HG03039 (cell line): ENCODE results near the gene CNOT8.
"Not testable (repeated sequence)": the region's sequence is repeated elsewhere in the genome, so short reads cannot be mapped to it uniquely, and the experiment has no call there.

ENCODE experiments used
- ATAC-seq: cut with Tn5 transposase; IDR thresholded peaks from one replicate; pipeline ENCODE4 v1.9.1; 2021; ENCODE audit warnings: mild to moderate bottlenecking, moderate library complexity; ENCODE audit not compliant: unreplicated experiment

CNOT8 gene

DNA sequence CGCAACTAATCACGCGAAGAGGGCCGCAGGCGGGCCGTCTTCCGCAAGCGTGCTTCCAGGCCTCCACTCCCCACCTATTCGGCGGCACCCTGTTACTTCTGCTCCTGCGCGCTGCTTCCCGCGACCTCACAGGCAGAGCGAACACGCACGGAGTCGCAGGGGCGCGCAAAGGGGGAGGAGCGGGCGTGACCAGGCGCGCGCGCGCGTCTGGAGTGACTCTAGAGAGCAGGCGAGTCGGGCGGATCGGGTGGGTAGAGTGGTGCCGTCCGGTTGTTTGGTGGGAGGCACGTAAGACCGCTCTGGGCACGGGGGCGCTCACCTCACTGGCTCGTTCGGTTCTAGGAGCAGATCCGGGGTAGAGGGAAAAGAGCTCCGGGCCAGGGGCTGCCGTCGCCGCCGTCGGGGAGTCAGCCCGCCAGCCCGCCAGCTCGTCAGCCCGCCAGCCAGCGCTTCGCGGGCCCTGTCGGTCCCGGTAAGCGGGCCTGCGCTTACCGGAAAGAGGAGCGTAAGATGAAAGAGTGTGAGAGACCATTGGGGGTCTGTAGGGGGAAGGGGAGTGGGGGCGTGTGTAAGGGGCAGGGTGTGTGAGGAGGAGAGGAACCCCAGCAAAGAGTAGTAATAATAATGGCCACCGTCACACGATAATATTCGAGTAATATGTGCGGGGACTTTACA, at the start of gene CNOT8:
Gene CNOT8 (plus strand): TSS at position 331 of the 675 bp plus-strand sequence. CDS start 4,652 bp downstream, outside the sequence.
- ATAC-seq: peak; percentile 83

- no peak for ATAC-seq
These were observed 47.2 kb upstream of the CNOT8 start for GRCh38 chr5:154811239-154811638.

DNA sequence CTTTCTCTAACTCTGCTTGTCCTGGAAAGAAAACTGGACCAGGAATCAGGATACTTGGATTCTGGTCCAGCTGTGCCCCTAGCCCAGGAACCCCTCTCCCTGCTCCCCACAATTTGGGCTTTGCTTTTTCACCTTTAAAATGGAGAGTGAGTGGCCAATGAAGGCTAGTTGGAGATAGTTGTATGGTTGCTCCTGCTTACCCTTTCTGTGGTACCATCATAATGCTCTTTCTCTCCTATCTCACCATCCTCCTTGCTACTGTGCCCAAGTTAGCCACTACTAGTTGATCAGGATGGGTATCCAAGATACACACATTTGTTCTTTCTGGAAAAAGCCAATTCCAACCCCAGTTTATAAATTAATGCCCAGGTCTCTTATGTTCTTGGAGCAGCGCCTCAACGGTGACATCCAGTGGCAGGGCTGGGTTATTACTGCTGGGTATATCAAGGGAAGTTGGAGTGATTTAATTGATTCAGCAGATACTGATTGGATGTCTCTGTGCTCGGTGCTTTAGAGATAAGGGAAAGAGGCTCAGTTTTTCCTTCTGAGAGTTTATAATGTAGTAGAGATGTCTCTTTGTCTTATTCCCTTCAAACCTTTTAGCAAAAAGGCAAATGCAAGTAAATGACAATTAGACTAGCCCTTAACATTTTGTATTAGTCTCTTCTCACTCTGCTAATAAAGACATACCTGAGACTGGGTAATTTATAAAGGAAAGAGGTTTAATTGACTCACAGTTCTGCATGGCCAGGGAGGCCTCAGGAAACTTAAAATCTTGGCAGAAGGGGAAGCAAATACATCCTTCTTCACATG, 46.6 kb upstream of the CNOT8 start:
- peak; percentile 48 for ATAC-seq

DNA sequence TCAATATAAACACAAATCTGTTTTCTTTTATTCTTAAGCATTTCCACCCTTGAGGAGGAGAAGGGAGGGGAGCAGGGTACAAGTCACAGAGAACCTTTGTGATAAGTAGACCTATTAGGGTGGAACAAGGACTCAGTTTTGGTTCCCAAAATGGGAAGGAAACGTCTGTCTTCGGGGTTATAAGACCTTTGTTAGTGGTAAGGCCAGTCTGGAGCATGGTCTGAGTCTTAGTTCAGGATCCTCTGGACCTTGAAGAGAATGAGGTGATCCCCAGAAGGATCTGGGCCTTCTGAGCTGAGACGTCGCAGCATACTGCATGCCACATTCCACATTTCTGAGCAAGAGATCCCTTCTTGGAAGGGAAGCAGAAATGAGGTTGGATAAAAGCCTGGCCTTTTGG, 45.3 kb upstream of the CNOT8 start:
- ATAC-seq: no peak

DNA sequence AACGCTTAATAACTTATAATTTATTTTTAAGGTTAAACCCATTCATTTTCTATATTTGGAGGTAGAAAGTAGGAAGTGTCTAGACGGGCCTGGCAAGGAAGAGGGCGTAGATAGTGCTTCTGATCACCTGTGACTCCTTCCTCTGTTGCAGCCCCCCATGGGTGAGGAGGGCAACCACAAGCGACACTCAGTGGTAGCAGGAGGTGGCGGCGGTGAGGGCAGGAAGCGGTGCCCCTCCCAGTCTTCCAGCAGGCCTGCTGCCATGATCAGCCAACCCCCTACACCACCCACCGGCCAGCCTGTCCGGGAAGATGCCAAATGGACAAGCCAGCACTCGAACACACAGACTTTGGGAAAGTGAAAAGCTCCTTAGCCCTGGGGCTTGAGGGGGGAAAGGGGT, 44.7 kb upstream of the CNOT8 start:
- no peak for ATAC-seq

DNA sequence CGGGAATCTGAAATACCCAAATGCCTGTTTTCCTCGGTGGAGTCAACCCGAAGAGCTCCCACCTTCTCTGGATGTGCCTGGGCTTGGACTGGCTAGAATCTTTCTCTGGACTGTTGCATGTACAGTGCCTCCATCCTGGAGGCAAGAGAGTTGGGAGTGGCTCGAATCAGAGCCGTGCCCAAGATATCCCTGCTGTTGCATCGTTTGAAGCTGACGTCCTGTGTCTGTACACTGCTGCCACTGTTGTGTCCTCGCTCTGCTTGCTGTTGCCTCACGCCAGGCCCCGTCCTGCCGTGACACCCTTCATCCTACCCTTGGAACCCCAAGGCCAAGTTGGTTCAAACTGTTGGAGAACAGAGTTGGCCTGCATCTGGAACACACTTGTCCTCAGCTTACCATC, 43.4 kb upstream of the CNOT8 start:
- no peak for ATAC-seq

DNA sequence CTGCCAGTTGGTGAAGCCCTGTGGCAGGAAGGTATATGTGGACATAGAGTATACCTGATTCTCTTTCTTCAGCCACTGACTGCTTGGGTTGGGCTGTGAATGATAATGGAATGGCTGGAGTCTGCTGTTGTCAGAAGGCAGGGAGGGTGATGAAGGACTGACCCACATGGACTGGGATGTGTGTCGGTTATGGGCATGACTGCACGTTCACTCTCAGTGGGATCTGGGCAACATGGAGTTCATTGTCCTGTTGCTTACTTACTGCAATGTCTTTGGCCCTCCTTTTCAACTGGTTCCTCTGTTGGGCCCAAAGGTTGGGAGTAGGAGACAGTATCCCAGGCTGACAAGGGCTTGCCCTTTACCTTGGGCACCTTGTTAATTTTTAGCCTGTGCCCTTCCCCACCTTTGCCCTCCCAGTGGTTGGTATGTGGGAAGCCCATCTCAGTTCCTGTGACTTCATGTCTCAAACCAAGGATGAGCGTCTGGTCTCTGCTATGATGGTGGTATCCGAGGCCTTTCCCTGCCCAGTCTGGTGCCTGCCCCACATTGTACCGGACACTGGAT, 42.7 kb upstream of the CNOT8 start:
- no peak for ATAC-seq

DNA sequence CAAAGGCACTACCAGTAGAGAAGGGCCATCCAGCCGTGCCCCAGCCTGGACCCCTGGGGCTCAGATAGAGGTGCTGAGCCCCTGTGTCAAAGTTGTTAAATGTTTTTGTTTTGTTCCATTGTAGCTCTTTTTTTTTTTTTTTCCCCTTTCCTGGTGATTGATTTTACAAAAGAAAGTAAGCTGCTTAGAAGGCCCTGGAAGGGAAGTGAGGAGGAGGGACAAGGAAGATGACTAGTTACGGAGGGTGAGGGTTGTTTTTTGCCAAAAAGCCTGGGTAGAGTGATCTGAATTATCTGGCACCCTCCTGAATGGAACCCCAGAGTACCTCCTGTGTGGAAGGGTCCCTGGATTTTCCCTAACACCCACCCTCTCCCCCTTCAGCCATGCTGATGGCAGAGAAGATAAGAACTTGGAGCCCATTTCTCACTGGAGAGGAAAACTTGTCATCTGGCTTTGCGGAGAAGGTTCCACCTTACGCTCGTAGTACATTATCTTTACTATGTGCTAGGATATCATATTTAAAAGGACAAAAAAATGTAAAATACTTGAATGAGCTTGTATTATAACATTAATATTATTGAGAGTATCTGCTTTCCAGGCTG, 41.4 kb upstream of the CNOT8 start:
- no peak for ATAC-seq

DNA sequence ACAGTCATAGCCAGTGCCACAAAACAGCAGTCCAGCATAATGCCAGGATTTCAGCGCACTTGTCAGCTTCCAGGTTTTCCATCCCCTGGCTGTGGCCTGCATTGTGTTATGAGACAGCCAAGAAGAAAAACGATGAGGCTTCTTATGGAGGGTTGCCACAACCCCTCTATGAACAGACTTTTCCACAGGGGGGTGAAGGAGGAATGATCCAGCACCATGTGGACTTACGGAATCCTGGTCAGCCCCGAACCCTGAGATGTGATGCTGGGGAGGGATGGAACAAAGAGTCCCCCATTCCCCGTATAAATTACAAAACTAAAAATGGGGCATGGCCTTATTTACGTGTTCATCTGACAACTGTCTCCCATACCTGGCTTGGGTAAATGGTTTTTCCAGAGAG, 40.6 kb upstream of the CNOT8 start:
- ATAC-seq: no peak

DNA sequence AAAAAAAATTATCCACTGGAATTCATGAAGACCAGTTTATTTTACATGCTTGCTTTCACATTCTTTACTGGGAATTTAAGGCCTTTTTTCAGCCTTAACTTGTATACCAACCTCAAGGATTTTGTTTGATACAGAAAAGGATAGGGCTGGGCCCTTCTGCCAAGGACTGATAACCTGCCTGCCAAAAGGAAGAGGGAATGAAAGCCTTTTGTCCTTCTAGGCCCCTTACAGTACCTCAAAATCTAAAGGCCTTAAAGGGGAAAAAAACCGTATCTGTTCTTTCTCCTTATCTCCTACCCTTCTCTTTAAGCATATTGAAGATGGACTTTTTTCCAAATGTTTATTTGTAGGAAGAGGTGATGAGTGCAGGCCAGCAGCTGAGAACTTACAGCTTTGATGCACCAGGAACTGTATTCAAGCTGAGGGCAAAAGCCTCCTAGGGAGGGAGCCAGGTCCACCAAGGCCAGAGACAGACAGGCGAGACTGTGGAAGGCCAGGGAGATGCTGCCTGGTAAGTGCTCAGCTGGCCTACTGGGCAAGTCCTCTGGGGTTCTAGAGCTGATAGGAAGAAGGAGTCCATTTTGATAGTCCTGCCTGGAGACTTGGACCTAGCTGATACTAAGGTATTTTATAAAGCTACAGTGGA, 39.8 kb upstream of the CNOT8 start:
- no peak for ATAC-seq

DNA sequence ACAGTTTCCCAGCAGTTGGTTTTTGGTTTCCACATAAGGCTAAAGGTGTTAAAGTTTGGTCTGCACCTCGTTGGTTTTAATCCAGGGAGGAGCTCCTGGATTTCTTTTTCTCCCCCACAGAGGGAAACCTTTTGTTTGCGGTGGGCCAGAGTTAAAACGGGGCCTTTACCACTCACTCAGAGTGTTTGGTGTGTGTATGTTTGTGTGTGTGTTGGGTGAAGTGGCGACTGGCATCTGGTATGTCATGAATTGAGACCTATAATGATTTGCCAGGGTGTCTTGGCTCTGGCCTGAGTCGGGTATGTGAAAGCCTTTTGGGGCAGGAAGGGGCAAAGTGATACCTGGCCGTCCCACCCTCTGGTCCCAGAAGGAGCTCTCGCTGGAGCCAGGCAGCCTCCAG, 38.9 kb upstream of the CNOT8 start:
- ATAC-seq: no peak

DNA sequence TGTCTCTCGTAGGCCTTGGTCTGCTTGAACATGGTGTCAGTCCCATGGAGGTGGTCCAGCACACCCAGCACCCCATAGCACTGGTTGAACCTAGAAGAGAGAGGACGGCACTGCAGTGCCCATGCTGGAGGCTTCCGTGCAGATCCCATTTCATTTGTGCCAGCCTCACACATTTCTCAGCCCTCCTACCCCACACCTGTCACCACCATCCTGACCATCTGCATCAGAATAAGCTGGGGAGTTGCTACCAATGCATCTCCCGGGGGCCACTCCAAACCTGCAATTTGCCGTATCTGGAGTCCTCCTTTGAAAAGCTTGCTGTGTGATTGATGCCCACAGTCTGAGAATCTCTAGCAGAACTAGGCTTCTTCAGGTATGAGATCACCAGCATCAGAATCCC, 38.0 kb upstream of the CNOT8 start:
- no peak for ATAC-seq

- not testable (repeated sequence) for ATAC-seq
These were observed 35.5 kb upstream of the CNOT8 start for GRCh38 chr5:154822896-154823295.

DNA sequence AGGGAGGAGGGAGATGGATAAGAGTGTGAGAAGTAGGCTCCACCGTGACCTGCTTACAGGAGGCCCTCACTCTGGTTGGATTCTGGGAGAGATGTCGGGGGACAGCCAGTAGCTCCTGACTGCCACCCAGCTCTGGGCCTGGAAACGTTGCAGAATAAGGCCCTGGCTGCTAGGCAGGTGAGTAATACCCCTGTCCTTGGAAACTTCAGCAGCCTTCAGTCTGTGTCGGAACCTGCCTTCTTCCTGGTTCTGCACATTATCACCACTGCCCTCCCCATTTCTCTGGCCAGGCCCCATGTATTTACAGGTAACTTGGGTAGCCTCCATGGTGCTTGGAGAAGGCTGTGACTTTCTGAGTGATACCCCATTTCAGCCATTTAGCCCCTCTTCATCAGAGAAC, 34.8 kb upstream of the CNOT8 start:
- ATAC-seq: no peak

DNA sequence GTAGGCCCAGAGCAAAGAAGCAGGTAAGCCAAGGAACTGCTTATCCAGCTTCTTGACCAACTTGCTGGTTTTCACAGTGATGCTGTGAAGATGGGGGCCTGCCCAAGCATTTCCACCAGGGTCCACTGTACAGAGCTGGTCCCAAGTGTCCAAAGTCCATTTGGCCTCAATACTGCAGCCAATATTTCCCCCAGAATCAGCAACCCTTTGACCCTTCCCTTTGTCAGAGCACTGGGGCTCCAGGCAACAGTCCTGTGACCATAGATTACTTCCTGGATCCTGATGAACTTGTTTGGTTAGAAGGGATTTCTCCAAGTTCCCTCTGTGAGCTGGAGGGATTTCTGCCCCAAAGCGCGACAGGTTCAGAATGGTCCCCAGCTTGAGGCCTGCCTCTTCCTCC, 34.4 kb upstream of the CNOT8 start:
- ATAC-seq: no peak

- ATAC-seq: no peak
These were observed 29.2 kb upstream of the CNOT8 start for GRCh38 chr5:154829181-154829588.

- ATAC-seq: no peak
These were observed 28.7 kb upstream of the CNOT8 start for GRCh38 chr5:154829589-154830218.

- no peak for ATAC-seq
These were observed 28.2 kb upstream of the CNOT8 start for GRCh38 chr5:154830219-154830595.

- no peak for ATAC-seq
These were observed 27.8 kb upstream of the CNOT8 start for GRCh38 chr5:154830596-154830995.

DNA sequence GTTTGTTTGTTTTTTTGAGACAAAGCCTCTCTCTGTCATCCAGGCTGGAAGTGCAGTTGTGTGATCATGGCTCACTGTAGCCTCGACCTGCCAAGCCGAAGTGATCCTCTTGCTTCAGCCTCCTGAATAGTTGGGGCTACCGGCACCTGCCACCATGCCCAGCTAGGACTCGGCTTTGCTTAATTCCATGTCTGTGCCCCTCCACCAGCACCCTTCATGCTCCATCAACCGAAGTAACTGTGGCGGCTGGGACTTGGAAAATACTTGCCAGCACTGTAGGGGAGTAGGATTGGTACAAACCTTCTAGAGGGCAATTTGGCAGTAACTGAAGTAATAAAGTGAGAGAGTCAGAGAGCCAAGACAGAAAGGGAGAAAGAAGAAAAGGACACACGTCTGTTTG, 27.0 kb upstream of the CNOT8 start:
- ATAC-seq: no peak

DNA sequence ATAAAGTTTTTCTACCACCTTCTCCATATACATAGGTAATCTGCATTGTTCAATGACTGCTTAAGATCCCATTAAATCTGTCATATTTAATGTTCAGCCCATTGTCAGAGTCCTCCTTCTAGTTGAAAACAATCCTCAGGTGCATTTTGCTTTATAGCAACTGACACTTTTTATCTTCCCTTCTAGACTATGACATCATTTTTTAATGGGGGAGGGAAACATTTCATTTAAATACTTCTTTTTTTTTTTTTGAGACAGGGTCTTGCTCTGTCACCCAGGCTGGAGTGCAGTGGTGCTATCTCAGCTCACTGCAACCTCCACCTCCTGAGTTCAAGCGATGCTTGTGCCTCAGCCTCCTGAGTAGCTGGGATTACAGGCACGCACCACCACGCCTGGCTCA, 25.6 kb upstream of the CNOT8 start:
- ATAC-seq: not testable (repeated sequence)
